ENCODE data around the gene TEX47.

DNA sequence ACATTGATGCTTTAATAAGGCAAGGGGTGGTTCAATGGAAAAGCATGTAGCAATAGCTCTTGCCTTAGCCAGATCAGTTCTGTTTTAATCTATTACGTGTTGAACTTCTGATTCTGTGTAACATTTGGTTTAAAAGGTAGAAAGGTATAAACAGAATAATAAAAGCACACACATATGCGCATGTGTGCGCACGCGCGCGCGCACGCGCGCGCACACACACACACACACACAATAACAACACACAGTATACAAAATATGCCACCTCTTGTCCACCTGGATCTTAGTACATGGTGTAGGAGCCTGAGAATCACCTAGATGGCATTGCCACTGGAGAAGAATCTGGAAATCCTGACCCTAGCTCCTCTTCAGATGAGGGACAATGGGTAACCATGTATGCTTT is 49.6 kb upstream of the TEX47 start:
- TF ChIP-seq GATA3 (IDR thresholded peaks at IDR 0.05; ENCODE audit: low read depth, low read length) (no peak), GATA2 (IDR thresholded peaks at IDR 0.05; ENCODE audit: low read depth, low read length) (no peak)

Measured in SH-SY5Y (cell line).